ENCODE results near the gene TRAF2. TPM values are rescaled to one million over a fixed set of nuclear protein-coding genes. Genes with fewer than 3 reads are reported as not detected.
A peak's percentile ranks its signal among the peaks of the same experiment; 100 is the strongest.

Gene TRAF2
- total RNA-seq, 1 donor from 2014 or later = 14.4 TPM

- no peak for TF ChIP-seq CTCF (IDR thresholded peaks at IDR 0.05; ENCODE audit: insufficient read depth, low read depth, low read length)
- no peak for TF ChIP-seq EZH2 (IDR thresholded peaks at IDR 0.05; ENCODE audit: insufficient read depth, low read length)
Measured at GRCh38 chr9:136927343-136928271, 41.3 kb downstream of the TRAF2 start.

GRCh38 chr9:136928591-136928990 lies 42.3 kb downstream of the TRAF2 start:
- Histone ChIP-seq H3K4me1 (ENCODE audit: insufficient read depth, low read length) (peaks cover 6% of the 10 kb centered on the region), H4K20me1 (ENCODE audit: insufficient read depth, low read length) (no peaks in the 10 kb centered on the region), H2AFZ (ENCODE audit: low read depth, low read length) (no peak overlapping the region), H3K27ac (ENCODE audit: low read depth, low read length) (no peak overlapping the region), H3K4me3 (ENCODE audit: insufficient read depth, low read depth, low read length) (no peak overlapping the region), H3K36me3 (ENCODE audit: insufficient read depth, low read length) (no peaks in the 10 kb centered on the region), H3K9me3 (ENCODE audit: insufficient read depth, low read depth, low read length) (no peaks in the 10 kb centered on the region), H3K9ac (ENCODE audit: low read length) (no peak overlapping the region), H3K79me2 (ENCODE audit: insufficient read depth, low read length) (no peaks in the 10 kb centered on the region), H3K27me3 (ENCODE audit: insufficient read depth, low read length) (no peaks in the 10 kb centered on the region), H3K4me2 (ENCODE audit: low read length) (no peak overlapping the region)
- no peak overlapping the region for H3K4me3 Mint-ChIP-seq (ENCODE audit: unreplicated experiment)
- no peaks in the 10 kb centered on the region for H3K27me3 Mint-ChIP-seq (ENCODE audit: low read depth, unreplicated experiment)
- no peaks in the 10 kb centered on the region for H3K4me1 Mint-ChIP-seq (ENCODE audit: low read depth, unreplicated experiment)
- FAIRE-seq (no peak), DNase-seq (ENCODE audit: low read depth) (no peak)
- no peak for TF ChIP-seq CTCF (IDR thresholded peaks at IDR 0.05; ENCODE audit: insufficient read depth, low read depth, low read length)
- no peak for TF ChIP-seq EZH2 (IDR thresholded peaks at IDR 0.05; ENCODE audit: insufficient read depth, low read length)
- H3K36me3 Mint-ChIP-seq (ENCODE audit: low read depth, unreplicated experiment) = peaks cover 23% of the 10 kb centered on the region
- H3K27ac Mint-ChIP-seq (ENCODE audit: unreplicated experiment) = no peak overlapping the region
- peaks cover 5% of the 10 kb centered on the region for H3K9me3 Mint-ChIP-seq (ENCODE audit: unreplicated experiment)

More at GRCh38 chr9:136927343-136928271, 41.3 kb downstream of the TRAF2 start:
- H3K36me3 Mint-ChIP-seq (ENCODE audit: low read depth, unreplicated experiment) = peaks cover 17% of the 10 kb centered on the region
- H3K4me3 ChIP-seq (ENCODE audit: insufficient read depth, low read depth, low read length) = no peak overlapping the region
- peaks cover 6% of the 10 kb centered on the region for H3K4me1 ChIP-seq (ENCODE audit: insufficient read depth, low read length)
- H3K27ac ChIP-seq (ENCODE audit: low read depth, low read length) = no peak overlapping the region
- H3K9me3 Mint-ChIP-seq (ENCODE audit: unreplicated experiment) = peaks cover 2% of the 10 kb centered on the region
- H3K27me3 ChIP-seq (ENCODE audit: insufficient read depth, low read length) = no peaks in the 10 kb centered on the region
- no peaks in the 10 kb centered on the region for H3K36me3 ChIP-seq (ENCODE audit: insufficient read depth, low read length)
- DNase-seq (ENCODE audit: low read depth) (peak; percentile 23), FAIRE-seq (no peak)
- no peaks in the 10 kb centered on the region for H3K4me1 Mint-ChIP-seq (ENCODE audit: low read depth, unreplicated experiment)
- no peaks in the 10 kb centered on the region for H3K79me2 ChIP-seq (ENCODE audit: insufficient read depth, low read length)
- H3K4me3 Mint-ChIP-seq (ENCODE audit: unreplicated experiment) = no peak overlapping the region
- H2AFZ ChIP-seq (ENCODE audit: low read depth, low read length) = no peak overlapping the region
- H4K20me1 ChIP-seq (ENCODE audit: insufficient read depth, low read length) = no peaks in the 10 kb centered on the region
- no peaks in the 10 kb centered on the region for H3K27me3 Mint-ChIP-seq (ENCODE audit: low read depth, unreplicated experiment)
- no peak overlapping the region for H3K27ac Mint-ChIP-seq (ENCODE audit: unreplicated experiment)
- no peak overlapping the region for H3K4me2 ChIP-seq (ENCODE audit: low read length)
- H3K9ac ChIP-seq (ENCODE audit: low read length) = no peak overlapping the region
- H3K9me3 ChIP-seq (ENCODE audit: insufficient read depth, low read depth, low read length) = no peaks in the 10 kb centered on the region

GRCh38 chr9:136930014-136930413 lies 43.7 kb downstream of the TRAF2 start:
- H3K9me3 ChIP-seq (ENCODE audit: insufficient read depth, low read depth, low read length) = no peaks in the 10 kb centered on the region
- no peak overlapping the region for H2AFZ ChIP-seq (ENCODE audit: low read depth, low read length)
- no peaks in the 10 kb centered on the region for H4K20me1 ChIP-seq (ENCODE audit: insufficient read depth, low read length)
- no peak for FAIRE-seq
- no peak overlapping the region for H3K9ac ChIP-seq (ENCODE audit: low read length)
- H3K79me2 ChIP-seq (ENCODE audit: insufficient read depth, low read length) = no peaks in the 10 kb centered on the region
- H3K27me3 ChIP-seq (ENCODE audit: insufficient read depth, low read length) = no peaks in the 10 kb centered on the region
- Mint-ChIP-seq H3K27ac (ENCODE audit: unreplicated experiment) (no peak overlapping the region), H3K36me3 (ENCODE audit: low read depth, unreplicated experiment) (peaks cover 23% of the 10 kb centered on the region), H3K4me1 (ENCODE audit: low read depth, unreplicated experiment) (no peaks in the 10 kb centered on the region), H3K4me3 (ENCODE audit: unreplicated experiment) (peak overlapping the region; percentile 34), H3K9me3 (ENCODE audit: unreplicated experiment) (peaks cover 7% of the 10 kb centered on the region), H3K27me3 (ENCODE audit: low read depth, unreplicated experiment) (no peaks in the 10 kb centered on the region)
- H3K27ac ChIP-seq (ENCODE audit: low read depth, low read length) = no peak overlapping the region
- no peak overlapping the region for H3K4me3 ChIP-seq (ENCODE audit: insufficient read depth, low read depth, low read length)
- TF ChIP-seq EZH2 (IDR thresholded peaks at IDR 0.05; ENCODE audit: insufficient read depth, low read length) (no peak), CTCF (IDR thresholded peaks at IDR 0.05; ENCODE audit: insufficient read depth, low read depth, low read length) (no peak)
- no peaks in the 10 kb centered on the region for H3K36me3 ChIP-seq (ENCODE audit: insufficient read depth, low read length)
- DNase-seq (ENCODE audit: low read depth) = no peak
- no peak overlapping the region for H3K4me2 ChIP-seq (ENCODE audit: low read length)
- H3K4me1 ChIP-seq (ENCODE audit: insufficient read depth, low read length) = peaks cover 6% of the 10 kb centered on the region

Data from astrocyte (in vitro differentiated cells and primary cell).